A549 (cell line): ENCODE measurements around the gene ANO8. TPM values are rescaled to one million over a fixed set of nuclear protein-coding genes. Genes with fewer than 3 reads are reported as not detected.

Source experiments
- ATAC-seq, 2 experiments: fragments of 200-7000 bp in 1 of 2; fragments of >200 bp in 1 of 2; cut with Nextera tagmentation in 1 of 2; cut with Tn5 transposase in 1 of 2; 3 replicates each; pipeline versions ENCODE4 v1.8.0 to v1.9.1; 2018 to 2020; ENCODE audit warnings: mild to moderate bottlenecking in 1 of 2, moderate library complexity in 1 of 2
- CTCF ChIA-PET: fragments of 300-600 bp; sonication (Branson Sonifier 250); formaldehyde crosslinking; extraction: SDS; loops from one replicate; lab custom pipeline; 2021; ENCODE audit warnings: antibody characterized with exemption, inconsistent platforms; lab: Yijun Ruan, JAX
- POLR2A ChIA-PET: fragments of 350-600 bp; formaldehyde crosslinking; extraction: SDS; loops from one replicate; lab custom pipeline; 2021; ENCODE audit warnings: antibody characterized with exemption, inconsistent platforms; lab: Yijun Ruan, JAX
- DNase-seq, 2 experiments: peaks; one replicate each; pipeline versions ENCODE4 v3.0.0 to v3.0.0-alpha.2; 2011 to 2016; ENCODE audit warnings: low read depth in 1 of 2, low spot score in 1 of 2
- FAIRE-seq: peaks from 2 replicates; lab custom pipeline; 2011; peaks lifted over from hg19 to GRCh38; lab: Jason Lieb, UNC
- H3K27ac ChIP-seq, 2 experiments: fragments of >200 bp; sonication (Bioruptor Twin); formaldehyde crosslinking; 3 replicates each; pipeline ENCODE4 v1.5.1; 2016 to 2017
- H3K4me1 ChIP-seq: fragments of >200 bp; sonication (Bioruptor Twin); formaldehyde crosslinking; 3 replicates; pipeline ENCODE4 v1.6.1; 2016
- H3K4me2 ChIP-seq: fragments of >200 bp; sonication (Bioruptor Twin); formaldehyde crosslinking; 3 replicates; pipeline ENCODE4 v1.6.1; 2016
- H3K4me3 ChIP-seq: fragments of >200 bp; sonication (Bioruptor Twin); formaldehyde crosslinking; 3 replicates; pipeline ENCODE4 v1.5.1; 2016
- H3K9me3 ChIP-seq: fragments of >200 bp; sonication (Bioruptor Twin); formaldehyde crosslinking; 3 replicates; pipeline ENCODE4 v1.6.1; 2016
- BHLHE40 ChIP-seq: IDR thresholded peaks from 2 replicates; pipeline ENCODE4 v1.6.1; 2012; ENCODE audit warnings: low read depth, low read length, inconsistent platforms
- EHF ChIP-seq: fragments of 250-450 bp; sonication (Bioruptor Pico); IDR thresholded peaks from 2 replicates; pipeline ENCODE4 v1.5.0; 2020; ENCODE audit warnings: mild to moderate bottlenecking
- EHMT2 ChIP-seq: fragments of 200-600 bp; sonication (generic); IDR thresholded peaks from 2 replicates; pipeline ENCODE4 v1.6.1; 2016; ENCODE audit warnings: antibody characterized with exemption, low read depth, mild to moderate bottlenecking, moderate library complexity
- GATA3 ChIP-seq: IDR thresholded peaks from 2 replicates; pipeline ENCODE4 v1.6.1; 2012; ENCODE audit warnings: borderline replicate concordance
- JUNB ChIP-seq: fragments of >200 bp; sonication (Bioruptor Twin); formaldehyde crosslinking; IDR thresholded peaks from 2 replicates; pipeline ENCODE4 v1.6.1; 2016
- MAFK ChIP-seq: fragments of 450-650 bp; IDR thresholded peaks from 2 replicates; pipeline ENCODE4 v1.6.1; 2014; ENCODE audit not compliant: partially characterized antibody
- NFE2L2 ChIP-seq: fragments of 150-350 bp; conservative IDR thresholded peaks from 2 replicates; pipeline ENCODE4 v1.6.1; 2014; ENCODE audit warnings: low read length
- NR3C1 ChIP-seq: fragments of >200 bp; sonication (Bioruptor Twin); formaldehyde crosslinking; IDR thresholded peaks from 3 replicates; pipeline ENCODE4 v1.6.1; 2017
- POLR2AphosphoS2 ChIP-seq: conservative IDR thresholded peaks from 2 replicates; pipeline ENCODE4 v1.6.1; 2012; ENCODE audit warnings: low read length, improper control_type of control experiment, inconsistent platforms
- RAD21 ChIP-seq, 2 experiments: fragments of >200 bp in 1 of 2; sonication (Bioruptor Twin) in 1 of 2; formaldehyde crosslinking in 1 of 2; IDR thresholded peaks in 1 of 2; conservative IDR thresholded peaks in 1 of 2; 2 replicates in 1 of 2; 3 replicates in 1 of 2; pipeline ENCODE4 v1.6.1; 2012 to 2018; ENCODE audit warnings: inconsistent platforms in 1 of 2
- RFX5 ChIP-seq: fragments of 450-650 bp; IDR thresholded peaks from 2 replicates; pipeline ENCODE4 v1.7.1; 2014; ENCODE audit warnings: antibody characterized with exemption, mild to moderate bottlenecking, moderate library complexity
- SMC3 ChIP-seq: fragments of >200 bp; sonication (Bioruptor Twin); formaldehyde crosslinking; IDR thresholded peaks from 3 replicates; pipeline ENCODE4 v1.6.1; 2018; ENCODE audit warnings: inconsistent platforms
- ZFP36 ChIP-seq: fragments of 450-650 bp; IDR thresholded peaks from 2 replicates; pipeline ENCODE4 v1.6.1; 2014; ENCODE audit warnings: borderline replicate concordance; ENCODE audit not compliant: partially characterized antibody
- ZSCAN20 ChIP-seq: fragments of 250-450 bp; sonication (Bioruptor Pico); IDR thresholded peaks from 2 replicates; pipeline ENCODE4 v1.8.0; 2022; ENCODE audit warnings: mild to moderate bottlenecking, moderate library complexity
- WGBS: methylation state at CpG from one replicate; pipeline ENCODE4 v1.1.6; 2017; ENCODE audit errors: missing lambda C conversion rate; 5-methylcytosine and 5-hydroxymethylcytosine counted together
- polyA plus RNA-seq, 4 experiments: library from polyadenylated mRNA; depleted of rRNA in 3 of 4; stranded (reverse); fragments of >200 nt; fragmentation: RNase III in 1 of 4; extraction: RNeasy Plus Mini Kit Qiagen cat#74134 plus additional on column Dnase treatment in 1 of 4; gene quantifications; 2 replicates in 3 of 4; 3 replicates in 1 of 4; pipeline ENCODE4 v1.2.3, GENCODE V29; 2011 to 2017
- TF ChIP-seq, protein P1 (sequence below): IDR thresholded peaks from 2 replicates; pipeline ENCODE4 v1.6.1; 2012; ENCODE audit warnings: low read depth, borderline replicate concordance
- TF ChIP-seq, protein P2 (sequence below): IDR thresholded peaks from 2 replicates; pipeline ENCODE4 v1.6.1; 2012
- TF ChIP-seq, protein P3 (sequence below): fragments of >200 bp; sonication (Bioruptor Twin); formaldehyde crosslinking; IDR thresholded peaks from 3 replicates; pipeline ENCODE4 v1.6.1; 2016
- TF ChIP-seq, protein P4 (sequence below): fragments of >200 bp; sonication (Bioruptor Twin); formaldehyde crosslinking; IDR thresholded peaks from 3 replicates; pipeline ENCODE4 v1.5.1; 2016

The ANO8 gene
- polyA plus RNA-seq, 2 of the 4 experiments (the other 2 are of a cell fraction), result 2.2 to 5.5 TPM

DNA sequence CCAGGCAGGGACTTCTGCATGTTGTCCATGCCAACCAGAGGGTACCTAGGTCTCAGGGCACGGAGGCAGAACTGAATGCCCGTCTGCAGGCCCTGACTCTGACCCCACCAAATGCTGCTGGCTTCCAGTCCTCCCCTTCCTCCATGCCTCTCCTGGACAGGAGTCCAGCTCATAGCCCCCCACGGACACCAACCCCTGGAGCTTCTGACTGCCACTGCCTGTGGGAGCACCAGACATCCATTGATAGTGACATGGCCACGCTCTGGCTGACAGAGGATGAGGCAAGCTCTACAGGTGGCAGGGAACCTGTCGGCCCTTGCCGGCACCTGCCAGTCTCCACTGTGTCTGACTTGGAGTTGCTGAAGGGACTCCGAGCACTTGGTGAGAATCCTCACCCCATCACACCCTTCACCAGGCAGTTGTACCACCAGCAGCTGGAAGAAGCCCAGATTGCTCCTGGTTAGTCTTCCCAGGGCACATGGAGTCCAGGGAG is 51.1 kb downstream of the ANO8 start (continued):
- TF ChIP-seq RAD21 (conservative IDR thresholded peaks at IDR 0.05 in 1 of 2, IDR thresholded peaks at IDR 0.05 in 1 of 2) (no peak), GATA3 (no peak)

DNA sequence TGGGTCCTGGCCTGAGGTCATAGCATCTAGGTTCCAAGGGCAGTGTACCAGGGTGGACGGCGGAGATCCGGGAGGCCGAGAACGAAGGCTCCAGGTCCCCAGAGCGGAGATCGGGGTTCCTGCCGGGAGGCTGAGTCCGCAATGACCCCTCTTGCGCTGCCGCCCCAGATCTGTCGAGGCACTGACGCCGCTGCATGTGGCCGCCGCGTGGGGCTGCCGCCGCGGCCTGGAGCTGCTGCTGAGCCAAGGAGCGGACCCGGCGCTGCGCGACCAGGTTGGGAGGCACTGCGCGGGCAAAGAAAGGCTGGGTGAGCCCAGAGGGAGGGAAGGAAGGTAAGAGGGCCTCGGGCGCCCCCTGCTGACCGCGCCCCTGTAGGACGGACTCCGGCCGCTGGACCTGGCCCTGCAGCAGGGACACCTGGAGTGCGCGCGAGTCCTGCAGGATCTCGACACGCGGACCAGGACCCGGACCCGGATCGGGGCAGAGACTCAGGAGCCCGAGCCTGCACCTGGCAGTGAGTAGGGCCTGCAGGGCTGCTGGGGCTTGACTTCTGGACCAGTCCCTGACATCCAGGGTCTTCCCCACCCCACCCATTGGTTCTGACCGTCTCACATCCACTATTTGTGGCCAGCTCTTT is 52.0 kb downstream of the ANO8 start:
- H3K9me3 ChIP-seq, result no peaks in the 10 kb centered on the region
- ATAC-seq, result peak; percentile 92 to 98
- POLR2A ChIA-PET, result no interaction called here
- FAIRE-seq, result no peak
- H3K4me2 ChIP-seq, result peak overlapping the region; percentile 76
- H3K4me3 ChIP-seq, result 0 out of 3 replicates have a peak overlapping the region, but pooled peaks have one; percentile 19
- TF ChIP-seq, protein P1, sequence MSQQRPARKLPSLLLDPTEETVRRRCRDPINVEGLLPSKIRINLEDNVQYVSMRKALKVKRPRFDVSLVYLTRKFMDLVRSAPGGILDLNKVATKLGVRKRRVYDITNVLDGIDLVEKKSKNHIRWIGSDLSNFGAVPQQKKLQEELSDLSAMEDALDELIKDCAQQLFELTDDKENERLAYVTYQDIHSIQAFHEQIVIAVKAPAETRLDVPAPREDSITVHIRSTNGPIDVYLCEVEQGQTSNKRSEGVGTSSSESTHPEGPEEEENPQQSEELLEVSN, result peak; percentile 83
- TF ChIP-seq ZSCAN20, result no peak
- no peak for TF ChIP-seq JUNB
- TF ChIP-seq EHMT2, result no peak
- no peak for TF ChIP-seq EHF (CRISPR knock-in tag)
- peak; percentile 84 for TF ChIP-seq RAD21 (conservative IDR thresholded peaks at IDR 0.05 in 1 of 2, IDR thresholded peaks at IDR 0.05 in 1 of 2)
- TF ChIP-seq MAFK, result no peak
- TF ChIP-seq NFE2L2, result no peak
- TF ChIP-seq SMC3, result peak; percentile 77
- TF ChIP-seq, protein P2, sequence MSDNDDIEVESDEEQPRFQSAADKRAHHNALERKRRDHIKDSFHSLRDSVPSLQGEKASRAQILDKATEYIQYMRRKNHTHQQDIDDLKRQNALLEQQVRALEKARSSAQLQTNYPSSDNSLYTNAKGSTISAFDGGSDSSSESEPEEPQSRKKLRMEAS, result peak; percentile 70; the same call in 1 of the 2 replicates
- TF ChIP-seq, protein P3, sequence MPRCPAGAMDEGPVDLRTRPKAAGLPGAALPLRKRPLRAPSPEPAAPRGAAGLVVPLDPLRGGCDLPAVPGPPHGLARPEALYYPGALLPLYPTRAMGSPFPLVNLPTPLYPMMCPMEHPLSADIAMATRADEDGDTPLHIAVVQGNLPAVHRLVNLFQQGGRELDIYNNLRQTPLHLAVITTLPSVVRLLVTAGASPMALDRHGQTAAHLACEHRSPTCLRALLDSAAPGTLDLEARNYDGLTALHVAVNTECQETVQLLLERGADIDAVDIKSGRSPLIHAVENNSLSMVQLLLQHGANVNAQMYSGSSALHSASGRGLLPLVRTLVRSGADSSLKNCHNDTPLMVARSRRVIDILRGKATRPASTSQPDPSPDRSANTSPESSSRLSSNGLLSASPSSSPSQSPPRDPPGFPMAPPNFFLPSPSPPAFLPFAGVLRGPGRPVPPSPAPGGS, result no peak
- TF ChIP-seq, protein P4, sequence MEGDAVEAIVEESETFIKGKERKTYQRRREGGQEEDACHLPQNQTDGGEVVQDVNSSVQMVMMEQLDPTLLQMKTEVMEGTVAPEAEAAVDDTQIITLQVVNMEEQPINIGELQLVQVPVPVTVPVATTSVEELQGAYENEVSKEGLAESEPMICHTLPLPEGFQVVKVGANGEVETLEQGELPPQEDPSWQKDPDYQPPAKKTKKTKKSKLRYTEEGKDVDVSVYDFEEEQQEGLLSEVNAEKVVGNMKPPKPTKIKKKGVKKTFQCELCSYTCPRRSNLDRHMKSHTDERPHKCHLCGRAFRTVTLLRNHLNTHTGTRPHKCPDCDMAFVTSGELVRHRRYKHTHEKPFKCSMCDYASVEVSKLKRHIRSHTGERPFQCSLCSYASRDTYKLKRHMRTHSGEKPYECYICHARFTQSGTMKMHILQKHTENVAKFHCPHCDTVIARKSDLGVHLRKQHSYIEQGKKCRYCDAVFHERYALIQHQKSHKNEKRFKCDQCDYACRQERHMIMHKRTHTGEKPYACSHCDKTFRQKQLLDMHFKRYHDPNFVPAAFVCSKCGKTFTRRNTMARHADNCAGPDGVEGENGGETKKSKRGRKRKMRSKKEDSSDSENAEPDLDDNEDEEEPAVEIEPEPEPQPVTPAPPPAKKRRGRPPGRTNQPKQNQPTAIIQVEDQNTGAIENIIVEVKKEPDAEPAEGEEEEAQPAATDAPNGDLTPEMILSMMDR, result peak; percentile 73
- TF ChIP-seq BHLHE40, result no peak
- no peak for TF ChIP-seq RFX5
- no peak for TF ChIP-seq NR3C1
- no peak for TF ChIP-seq ZFP36
- H3K4me1 ChIP-seq, result no peaks in the 10 kb centered on the region
- WGBS, result 18% methylated on average over 24 of the region's 45 CpGs
- H3K27ac ChIP-seq, result peak overlapping the region; percentile 58 to 76; a peak in 3 of 6 replicates
- CTCF ChIA-PET, result interaction anchor here (0.6 to 5.1 kb wide), 34 partner anchors 8 to 511 kb away, joined by 3 to 77 read pairs (median 4); partner anchors contain the start of genes BABAM1, OCEL1 and USHBP1
- peak; percentile 64 to 83 for DNase-seq

DNA sequence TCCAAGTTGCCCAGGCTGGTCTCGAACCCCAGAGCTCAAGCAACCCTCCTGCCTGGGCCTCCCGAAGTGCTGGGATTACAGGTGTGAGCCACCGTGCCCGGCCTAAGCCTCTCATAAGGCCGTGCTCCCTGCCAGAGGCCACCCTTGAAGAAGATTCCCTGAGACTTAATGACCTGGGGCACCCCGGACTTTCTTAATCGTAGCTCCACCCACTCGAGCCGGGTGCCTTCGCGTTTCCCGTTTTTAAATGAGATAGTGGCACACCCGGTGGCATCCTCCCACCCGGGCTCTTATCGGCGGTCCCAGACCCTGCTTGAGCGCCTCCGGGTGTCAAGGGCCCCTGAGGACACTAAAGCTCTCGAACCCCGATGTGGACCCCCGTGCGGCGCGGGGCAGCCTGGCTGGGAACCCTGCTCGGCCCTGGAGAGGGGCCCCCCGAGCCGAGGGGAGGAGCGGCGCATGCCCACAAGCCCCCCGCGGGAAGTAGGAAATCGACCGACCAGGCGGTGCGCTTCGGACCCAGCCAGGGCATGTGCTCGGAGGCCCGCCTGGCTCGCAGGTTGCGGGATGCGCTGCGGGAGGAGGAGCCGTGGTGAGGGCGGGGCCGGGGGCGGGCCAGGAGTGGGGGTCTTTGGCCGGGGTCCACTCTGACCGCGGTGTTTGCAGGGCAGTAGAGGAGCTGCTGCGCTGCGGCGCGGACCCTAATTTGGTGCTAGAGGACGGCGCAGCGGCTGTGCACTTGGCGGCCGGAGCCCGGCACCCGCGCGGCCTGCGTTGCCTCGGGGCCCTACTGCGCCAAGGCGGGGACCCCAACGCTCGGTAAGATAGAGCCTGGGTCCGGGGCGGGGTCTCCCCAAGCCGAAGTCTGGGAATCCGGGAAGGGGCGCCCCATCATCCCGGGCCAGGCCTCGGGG is 53.0 kb downstream of the ANO8 start, which contains the start of gene ANKLE1:
Gene ANKLE1, plus strand, starts transcription at position 511 of the 914 bp plus-strand sequence. Its CDS starts 20 bp downstream, at position 531.
- Histone ChIP-seq H3K4me2 (peak within 1 kb of the TSS; percentile 76), H3K4me1 (no peaks in the 10 kb centered on the region), H3K9me3 (no peaks in the 10 kb centered on the region), H3K4me3 (0 out of 3 replicates have a peak within 1 kb of the TSS, but pooled peaks have one; percentile 19), H3K27ac (peak within 1 kb of the TSS; percentile 58 to 76; a peak in 3 of 6 replicates)
- CTCF ChIA-PET, result interaction anchor here (0.6 to 5.1 kb wide), 26 partner anchors 9 to 510 kb away, joined by 3 to 77 read pairs (median 4); partner anchors contain the start of genes BABAM1 and USHBP1
- POLR2A ChIA-PET, result no interaction called here
- TF ChIP-seq EHMT2 (no peak), ZSCAN20 (no peak), POLR2AphosphoS2 (no peak)
- ATAC-seq (no peak), DNase-seq (no peak), FAIRE-seq (no peak)
- WGBS, result 81% methylated on average over 18 of the region's 75 CpGs
